ENCODE data around the gene MNT.
A peak's percentile ranks its signal among the peaks of the same experiment; 100 is the strongest.
"Not testable (repeated sequence)": the region's sequence is repeated elsewhere in the genome, so short reads cannot be mapped to it uniquely, and the experiment has no call there.

The MNT gene, protein sequence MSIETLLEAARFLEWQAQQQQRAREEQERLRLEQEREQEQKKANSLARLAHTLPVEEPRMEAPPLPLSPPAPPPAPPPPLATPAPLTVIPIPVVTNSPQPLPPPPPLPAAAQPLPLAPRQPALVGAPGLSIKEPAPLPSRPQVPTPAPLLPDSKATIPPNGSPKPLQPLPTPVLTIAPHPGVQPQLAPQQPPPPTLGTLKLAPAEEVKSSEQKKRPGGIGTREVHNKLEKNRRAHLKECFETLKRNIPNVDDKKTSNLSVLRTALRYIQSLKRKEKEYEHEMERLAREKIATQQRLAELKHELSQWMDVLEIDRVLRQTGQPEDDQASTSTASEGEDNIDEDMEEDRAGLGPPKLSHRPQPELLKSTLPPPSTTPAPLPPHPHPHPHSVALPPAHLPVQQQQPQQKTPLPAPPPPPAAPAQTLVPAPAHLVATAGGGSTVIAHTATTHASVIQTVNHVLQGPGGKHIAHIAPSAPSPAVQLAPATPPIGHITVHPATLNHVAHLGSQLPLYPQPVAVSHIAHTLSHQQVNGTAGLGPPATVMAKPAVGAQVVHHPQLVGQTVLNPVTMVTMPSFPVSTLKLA

DNA sequence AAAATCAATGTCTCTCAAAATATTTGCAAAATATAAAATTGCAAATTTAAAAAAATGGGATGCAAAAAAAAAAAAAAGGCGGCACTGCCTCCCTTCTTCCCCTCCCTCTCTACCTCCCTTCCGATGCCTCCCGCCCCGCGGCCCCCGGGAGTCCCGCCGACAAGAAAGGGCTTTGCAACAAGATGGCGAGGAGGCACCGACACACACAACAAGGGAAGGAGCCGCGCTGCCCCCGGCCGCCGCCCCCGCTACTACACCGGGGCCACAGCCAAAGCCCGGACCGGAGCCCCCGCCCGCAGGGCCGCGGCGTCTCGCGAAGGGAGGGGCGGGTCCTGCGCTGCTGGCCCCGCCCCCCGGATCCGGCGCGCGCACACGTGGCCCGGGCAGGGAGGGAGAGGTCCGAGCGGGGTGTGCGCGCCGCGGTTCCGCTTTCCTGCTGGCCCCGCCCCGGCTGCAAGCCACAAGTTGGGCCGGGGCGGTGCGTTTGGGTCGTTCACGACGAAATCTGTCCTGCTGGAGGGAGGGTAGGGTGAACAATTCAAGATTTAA is at the start of gene MNT:
MNT (minus strand) TSS at position 184 of the 549 bp plus-strand sequence. CDS start 348 bp downstream, outside the sequence.
- DNase-seq (ENCODE audit: low spot score) = peak; percentile 93

- DNase-seq (ENCODE audit: low spot score) = no peak
Measured at GRCh38 chr17:2450016-2450650, 49.3 kb upstream of the MNT start.

GRCh38 chr17:2449486-2449885 is 48.6 kb upstream of the MNT start:
- no peak for DNase-seq (ENCODE audit: low spot score)

DNA sequence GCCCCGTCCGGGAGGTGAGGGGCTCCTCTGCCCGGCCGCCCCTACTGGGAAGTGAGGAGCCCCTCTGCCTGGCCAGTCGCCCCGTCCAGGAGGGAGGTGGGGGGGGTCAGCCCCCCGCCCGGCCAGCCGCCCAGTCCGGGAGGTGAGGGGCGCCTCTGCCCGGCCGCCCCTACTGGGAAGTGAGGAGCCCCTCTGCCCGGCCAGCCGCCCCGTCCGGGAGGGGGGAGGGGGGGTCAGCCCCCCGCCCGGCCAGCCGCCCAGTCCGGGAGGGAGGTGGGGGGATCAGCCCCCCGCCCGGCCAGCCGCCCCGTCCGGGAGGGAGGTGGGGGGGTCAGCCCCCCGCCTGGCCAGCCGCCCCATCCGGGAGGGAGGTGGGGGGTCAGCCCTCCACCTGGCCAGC is 46.6 kb upstream of the MNT start:
- not testable (repeated sequence) for DNase-seq (ENCODE audit: low spot score)

DNA sequence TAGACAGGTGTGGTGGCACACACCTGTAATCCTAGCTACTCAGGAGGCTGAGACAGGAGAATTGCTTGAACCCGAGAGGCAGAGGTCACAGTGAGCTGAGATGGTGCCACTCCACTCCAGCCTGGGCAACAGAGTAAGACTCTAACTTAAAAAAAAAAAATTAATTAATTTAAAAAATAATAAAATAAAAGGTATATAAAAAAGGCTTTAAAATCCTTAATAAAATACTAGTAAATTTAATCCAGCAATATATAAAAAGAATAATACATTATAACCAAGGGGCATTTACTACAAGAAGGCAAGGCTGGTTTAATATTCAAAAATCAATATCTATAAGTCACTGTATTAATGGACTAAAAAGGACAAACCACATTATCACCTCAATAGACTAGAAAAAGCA is 44.8 kb upstream of the MNT start:
- DNase-seq (ENCODE audit: low spot score) = no peak

GRCh38 chr17:2444382-2444781 is 43.5 kb upstream of the MNT start:
- no peak for DNase-seq (ENCODE audit: low spot score)

DNA sequence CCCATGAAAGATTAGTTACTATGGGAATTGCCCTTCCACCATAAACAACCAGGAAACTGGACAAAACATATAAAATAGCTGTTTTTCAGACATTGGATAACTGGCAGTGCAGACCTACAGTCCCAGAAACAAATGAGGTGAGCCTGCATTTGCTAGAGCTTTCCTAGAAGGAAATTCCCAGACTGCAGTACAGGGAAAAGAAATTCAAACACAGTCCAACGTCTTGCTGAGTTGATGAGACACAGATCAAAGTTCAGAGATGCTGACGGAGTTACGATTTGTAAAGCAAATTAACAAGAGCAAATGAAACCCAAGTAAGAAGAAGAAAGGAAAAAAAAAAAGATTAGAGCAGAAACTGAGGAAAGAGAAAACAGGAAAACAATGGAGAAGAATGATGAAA is 41.3 kb upstream of the MNT start:
- no peak for DNase-seq (ENCODE audit: low spot score)

DNA sequence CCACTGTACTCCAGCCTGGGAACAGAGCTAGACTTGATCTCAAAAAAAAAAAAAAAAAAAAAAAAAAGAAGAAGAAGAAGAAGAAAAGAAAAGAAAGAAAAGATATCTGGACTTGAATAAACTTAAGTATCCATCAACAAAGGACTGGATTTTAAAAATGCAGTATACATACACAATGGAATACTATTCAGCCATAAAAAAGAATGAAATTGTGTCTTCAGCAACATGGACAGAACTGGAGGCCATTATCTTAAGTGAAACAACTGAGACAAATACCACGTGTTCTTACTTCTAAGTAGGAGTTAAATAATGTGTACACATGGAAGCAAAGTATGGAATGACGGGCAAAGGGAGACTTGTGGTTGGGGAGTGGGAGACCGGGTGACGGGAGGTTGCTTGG is 40.1 kb upstream of the MNT start:
- no peak for DNase-seq (ENCODE audit: low spot score)

DNA sequence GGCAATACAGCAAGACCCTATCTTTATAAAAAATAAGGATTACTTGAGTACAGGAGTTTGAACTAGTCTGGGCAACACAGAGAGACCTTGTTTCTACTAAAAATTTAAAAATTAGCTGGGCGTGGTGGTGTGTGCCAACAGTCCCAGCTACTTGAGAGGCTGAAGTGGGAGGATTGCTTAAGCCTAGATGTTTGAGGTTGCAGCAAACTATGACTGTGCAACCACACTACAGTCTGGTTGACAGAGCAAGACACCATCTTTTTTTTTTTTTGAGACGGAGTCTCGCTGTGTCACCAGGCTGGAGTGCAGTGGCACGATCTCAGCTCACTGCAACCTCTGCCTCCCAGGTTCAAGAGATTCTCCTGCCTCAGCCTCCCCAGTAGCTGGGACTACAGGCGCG is 39.1 kb upstream of the MNT start:
- DNase-seq (ENCODE audit: low spot score) = not testable (repeated sequence)

GRCh38 chr17:2438823-2439222 is 38.0 kb upstream of the MNT start:
- no peak for DNase-seq (ENCODE audit: low spot score)

GRCh38 chr17:2436316-2436905 is 35.6 kb upstream of the MNT start:
- no peak for DNase-seq (ENCODE audit: low spot score)

- no peak for DNase-seq (ENCODE audit: low spot score)
Measured at GRCh38 chr17:2435862-2436261, 35.0 kb upstream of the MNT start.

DNA sequence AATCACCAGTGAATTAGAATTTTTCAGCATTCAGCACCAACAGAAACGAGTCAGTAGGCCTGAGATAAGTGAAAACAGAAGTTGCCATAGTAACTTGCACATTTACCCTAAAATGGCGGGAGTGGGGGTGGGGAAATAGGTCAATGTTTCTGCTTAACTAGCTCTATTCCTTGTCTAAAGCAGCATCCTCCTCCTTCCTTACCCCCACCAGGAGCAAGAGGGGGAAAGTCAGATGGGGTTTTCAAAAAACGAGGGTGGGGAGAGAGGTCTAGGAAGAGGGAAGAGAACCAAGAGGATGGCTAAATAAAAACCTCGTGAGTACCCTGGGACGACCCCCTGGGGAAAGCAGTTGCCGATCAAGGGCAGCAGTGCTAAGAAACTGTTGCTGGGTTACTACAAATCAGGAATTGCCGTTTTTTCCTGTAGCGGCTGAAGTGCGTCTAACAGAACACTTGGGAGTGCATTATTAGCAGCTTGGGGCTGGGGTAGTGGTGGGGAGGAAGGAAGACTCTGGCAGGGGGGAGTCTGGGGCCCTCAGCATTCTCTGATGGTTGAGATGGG is 34.4 kb upstream of the MNT start:
- no peak for DNase-seq (ENCODE audit: low spot score)

DNA sequence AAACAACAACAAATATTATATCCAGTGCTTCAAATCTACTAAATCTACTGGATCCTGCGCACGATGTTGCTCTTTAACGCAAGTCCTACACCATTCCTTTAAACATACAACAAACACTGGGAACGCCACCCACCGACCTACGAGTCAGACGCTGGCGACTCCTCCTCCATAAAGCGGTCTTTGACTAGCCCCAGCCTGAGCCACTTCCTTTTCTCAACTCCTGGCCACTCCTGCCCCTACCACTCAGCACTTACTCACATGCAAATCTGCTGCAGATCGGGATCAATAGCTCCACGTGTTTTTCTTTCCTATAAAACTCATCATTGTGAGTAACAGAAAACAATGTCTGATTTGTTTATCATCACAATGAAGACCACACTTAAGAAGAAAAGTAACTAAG is 32.8 kb upstream of the MNT start:
- DNase-seq (ENCODE audit: low spot score) = no peak

- no peak for DNase-seq (ENCODE audit: low spot score)
Measured at GRCh38 chr17:2427910-2428309, 27.1 kb upstream of the MNT start.

DNA sequence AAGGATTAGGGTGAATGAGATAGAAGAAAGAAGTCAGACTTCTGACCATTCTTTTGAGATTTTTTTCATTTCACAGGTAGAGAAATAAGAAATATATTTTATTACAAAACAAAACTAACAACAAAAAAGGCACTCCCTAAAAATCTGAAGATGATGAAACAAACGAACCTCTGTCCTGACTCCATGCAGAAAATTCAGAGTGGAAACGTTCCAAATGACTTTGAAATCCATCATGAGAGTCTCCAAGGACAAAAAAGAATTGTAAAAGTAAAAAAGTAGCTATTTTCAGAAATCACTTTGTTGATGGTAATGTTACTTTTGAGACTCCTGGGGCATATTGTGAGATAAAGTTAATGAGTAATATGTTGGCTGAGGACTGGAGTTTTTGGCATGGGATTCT is 26.4 kb upstream of the MNT start:
- no peak for DNase-seq (ENCODE audit: low spot score)

DNA sequence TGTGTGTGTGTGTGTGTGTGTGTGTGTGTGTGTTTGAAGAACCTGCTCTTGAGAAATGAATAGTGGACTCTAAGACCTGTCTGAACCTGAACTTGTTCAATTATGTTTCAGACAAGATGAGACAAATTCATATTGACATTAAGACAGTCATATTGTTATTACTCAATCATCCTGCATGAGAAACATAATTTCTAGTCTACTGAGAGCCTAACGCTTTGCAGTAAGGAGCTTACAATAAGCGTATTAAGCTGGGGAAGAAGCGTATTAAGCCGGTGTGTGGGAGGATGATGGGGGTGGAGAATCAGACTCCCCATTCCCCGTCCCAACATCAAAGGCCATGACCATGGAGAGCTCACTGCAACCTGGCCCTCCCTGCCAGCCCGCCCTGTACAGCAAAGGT is 22.4 kb upstream of the MNT start:
- DNase-seq (ENCODE audit: low spot score) = no peak

DNA sequence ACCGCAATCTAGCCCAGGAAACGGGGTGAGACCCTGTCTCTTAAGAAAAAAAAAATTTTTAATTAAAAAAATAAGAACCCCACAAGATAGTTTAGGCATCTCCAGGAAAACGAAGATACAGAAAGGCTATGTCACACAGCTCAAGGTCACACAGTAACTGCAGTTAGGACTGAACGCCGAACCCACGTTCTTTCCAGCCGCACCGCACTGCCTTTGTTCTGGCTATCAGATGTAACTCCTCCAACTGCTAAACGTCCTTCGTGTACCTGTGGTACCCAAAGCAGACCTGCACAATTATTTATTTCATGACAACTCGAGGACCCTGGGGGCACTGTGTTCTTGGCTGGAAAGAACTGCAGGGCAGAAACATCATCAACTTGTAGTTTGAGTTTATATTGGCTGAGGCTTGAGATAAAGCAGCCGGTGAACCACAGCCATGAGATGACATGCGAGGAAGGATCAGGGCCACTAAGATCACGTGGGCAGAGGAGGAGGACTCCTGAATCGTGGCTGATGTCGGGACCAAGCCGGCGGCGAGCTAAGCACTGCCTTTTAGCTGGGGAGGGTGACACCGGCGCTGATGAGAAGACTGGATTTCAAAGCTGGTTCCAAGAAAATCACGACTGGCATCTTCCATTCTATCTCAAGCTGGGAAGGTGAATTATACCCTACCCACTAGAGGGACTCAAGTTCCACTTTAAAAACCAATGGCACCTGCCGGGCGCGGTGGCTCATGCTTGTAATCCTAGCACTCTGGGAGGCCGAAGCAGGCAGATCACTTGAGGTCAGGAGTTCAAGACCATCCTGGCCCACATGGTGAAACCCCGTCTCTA is 20.7 kb upstream of the MNT start:
- DNase-seq (ENCODE audit: low spot score) = no peak

DNA sequence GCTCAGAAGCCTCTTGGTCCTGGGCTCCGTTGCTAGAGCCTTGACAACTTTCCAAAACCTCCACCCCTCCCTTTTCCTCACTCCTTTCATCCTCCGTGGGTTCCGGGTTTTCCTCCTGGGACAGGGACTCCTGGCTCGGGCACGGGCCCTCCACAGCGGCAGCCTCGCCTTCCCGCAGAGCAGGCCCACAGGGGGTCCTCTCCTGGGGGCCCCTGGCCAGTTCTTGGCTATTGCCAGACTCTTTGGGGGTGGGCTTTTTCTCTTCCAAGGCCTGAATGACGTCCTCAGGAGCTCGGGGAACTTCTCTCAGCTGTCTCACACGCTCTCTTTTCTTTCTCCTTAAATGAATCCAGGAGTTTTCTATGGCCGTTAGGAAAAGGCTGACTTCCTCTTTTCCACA is 19.3 kb upstream of the MNT start:
- DNase-seq (ENCODE audit: low spot score) = no peak

GRCh38 chr17:2419486-2419885 is 18.6 kb upstream of the MNT start:
- no peak for DNase-seq (ENCODE audit: low spot score)

DNA sequence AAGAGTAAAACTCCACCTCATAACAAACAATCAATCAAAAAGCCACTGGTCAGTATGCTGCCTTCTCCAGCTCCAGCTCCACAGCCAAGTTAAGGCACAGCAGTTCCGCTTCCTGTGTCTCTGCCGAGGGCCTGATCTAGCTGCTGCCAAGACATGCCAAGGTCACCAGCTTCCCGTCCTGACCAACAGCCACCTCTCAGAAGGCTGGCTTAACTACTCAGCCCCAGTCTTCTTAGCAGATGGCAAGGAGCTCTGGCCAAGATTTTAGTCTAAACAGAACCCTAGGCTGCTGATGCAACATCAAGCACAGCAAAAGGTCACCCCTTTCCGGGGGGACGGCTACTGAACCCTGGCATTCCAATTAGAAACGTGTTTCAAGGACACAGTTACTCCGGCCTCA is 17.7 kb upstream of the MNT start:
- no peak for DNase-seq (ENCODE audit: low spot score)

Data from activated CD4-positive, alpha-beta T cell treated with anti-CD3 and anti-CD28 coated beads, Interleukin-2, Interleukin-4, amounts not matched to agents 100 ng/mL and 50 ng/mL, durations not matched to agents 16 hours and 8 hours (primary cell).